GM12874 (cell line): ENCODE results near the gene NAALADL1.
A peak's percentile ranks its signal among the peaks of the same experiment; 100 is the strongest.

Experiments
- TF ChIP-seq, protein P1 (sequence below): IDR thresholded peaks from 2 replicates; pipeline ENCODE4 v1.5.1; 2011; ENCODE audit warnings: low read depth, mild to moderate bottlenecking, control low read depth, low read length, moderate library complexity; ENCODE audit not compliant: insufficient read depth

Gene NAALADL1

DNA sequence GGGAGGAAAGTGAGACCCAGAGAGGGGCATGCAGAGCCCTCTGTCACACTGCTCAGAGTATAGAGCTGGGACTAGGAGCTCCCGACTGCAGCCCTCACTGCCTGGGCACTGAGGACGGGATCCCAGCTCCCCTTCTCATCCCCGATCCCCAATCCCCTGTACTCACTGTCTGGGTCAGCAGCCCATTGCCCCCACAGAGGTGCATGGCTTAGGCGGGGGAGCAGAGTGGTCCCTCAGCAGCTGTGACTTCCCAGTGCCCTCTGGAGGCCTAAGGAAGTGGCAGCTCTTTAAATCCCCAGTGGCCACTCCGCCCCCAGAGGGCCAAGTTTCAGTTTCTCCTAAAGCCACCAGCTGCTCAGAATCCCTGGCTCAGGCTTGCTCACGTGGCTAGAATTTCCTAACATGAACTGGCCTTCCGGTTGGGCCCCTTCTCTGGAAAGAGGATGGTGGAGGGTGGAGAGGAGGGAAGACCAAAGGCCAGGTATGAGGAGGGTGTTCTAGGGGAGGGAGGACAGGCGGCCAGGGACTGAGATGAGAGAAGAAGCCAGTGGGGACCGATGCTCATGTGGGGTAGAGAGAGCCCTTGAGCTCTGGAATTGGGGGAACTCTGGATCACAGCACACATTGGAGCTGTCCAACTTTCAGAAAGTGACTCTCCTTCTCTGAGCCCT, 61.5 kb downstream of the NAALADL1 start, which contains the start of gene BATF2:
Gene BATF2, minus strand, starts transcription at position 262 of the 671 bp plus-strand sequence. Its CDS starts 57 bp downstream, at position 205.
- TF ChIP-seq, protein P1, sequence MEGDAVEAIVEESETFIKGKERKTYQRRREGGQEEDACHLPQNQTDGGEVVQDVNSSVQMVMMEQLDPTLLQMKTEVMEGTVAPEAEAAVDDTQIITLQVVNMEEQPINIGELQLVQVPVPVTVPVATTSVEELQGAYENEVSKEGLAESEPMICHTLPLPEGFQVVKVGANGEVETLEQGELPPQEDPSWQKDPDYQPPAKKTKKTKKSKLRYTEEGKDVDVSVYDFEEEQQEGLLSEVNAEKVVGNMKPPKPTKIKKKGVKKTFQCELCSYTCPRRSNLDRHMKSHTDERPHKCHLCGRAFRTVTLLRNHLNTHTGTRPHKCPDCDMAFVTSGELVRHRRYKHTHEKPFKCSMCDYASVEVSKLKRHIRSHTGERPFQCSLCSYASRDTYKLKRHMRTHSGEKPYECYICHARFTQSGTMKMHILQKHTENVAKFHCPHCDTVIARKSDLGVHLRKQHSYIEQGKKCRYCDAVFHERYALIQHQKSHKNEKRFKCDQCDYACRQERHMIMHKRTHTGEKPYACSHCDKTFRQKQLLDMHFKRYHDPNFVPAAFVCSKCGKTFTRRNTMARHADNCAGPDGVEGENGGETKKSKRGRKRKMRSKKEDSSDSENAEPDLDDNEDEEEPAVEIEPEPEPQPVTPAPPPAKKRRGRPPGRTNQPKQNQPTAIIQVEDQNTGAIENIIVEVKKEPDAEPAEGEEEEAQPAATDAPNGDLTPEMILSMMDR = peak; percentile 37; the same call in 1 of the 2 replicates

DNA sequence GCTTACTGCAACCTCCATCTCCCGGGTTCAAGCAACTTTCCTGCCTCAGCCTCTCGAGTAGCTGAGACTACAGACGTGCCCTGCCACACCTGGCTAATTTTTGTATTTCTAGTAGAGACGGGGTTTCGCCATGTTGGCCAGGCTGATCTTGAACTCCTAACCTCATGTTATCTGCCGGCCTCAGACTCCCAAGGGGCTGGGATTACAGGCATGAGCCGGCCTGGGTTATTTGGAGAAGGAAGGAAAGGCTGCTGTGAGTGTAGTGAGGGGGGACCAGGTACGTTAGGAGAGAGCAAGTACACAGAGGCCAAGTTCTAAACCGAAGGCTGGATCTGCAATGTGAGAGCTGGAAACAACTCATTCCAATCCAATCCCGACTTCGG, 62.0 kb downstream of the NAALADL1 start:
- TF ChIP-seq, protein P1 = no peak
